ENCODE results near the gene RABEP1.

DNA sequence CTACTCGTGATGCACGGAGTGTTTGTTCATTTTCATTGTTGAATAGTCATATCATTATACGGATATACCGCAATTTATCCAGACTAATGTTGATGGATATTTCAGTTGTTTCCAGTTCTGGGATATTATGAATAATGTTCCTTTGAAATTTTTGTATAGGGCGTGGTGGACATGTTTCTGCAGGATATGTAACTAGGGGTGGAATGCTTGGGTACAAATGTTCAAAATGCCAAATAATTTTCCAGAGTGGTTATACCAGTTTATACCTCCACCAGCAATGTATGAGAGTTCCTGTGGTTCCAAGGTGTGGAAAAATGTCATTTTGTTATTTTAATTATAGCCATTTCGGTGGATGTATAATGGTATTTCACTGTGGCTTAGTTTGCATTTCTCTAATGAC, 83.7 kb downstream of the RABEP1 start:
- no peak for TF ChIP-seq GATA2 (IDR thresholded peaks at IDR 0.05; ENCODE audit: low read depth, low read length)
- TF ChIP-seq GATA3 (IDR thresholded peaks at IDR 0.05; ENCODE audit: low read depth, low read length), result no peak
